T47D (cell line): Measurements from ENCODE around the gene SH3GLB1.
A peak's percentile ranks its signal among the peaks of the same experiment; 100 is the strongest.

Experiments used
- DNase-seq, 2 experiments: peaks; one replicate each; pipeline versions ENCODE4 v3.0.0 to v3.0.0-alpha.2; 2011 to 2012; ENCODE audit warnings: low read depth in 1 of 2, low spot score in 1 of 2
- JUND ChIP-seq: IDR thresholded peaks from 2 replicates; pipeline ENCODE4 v1.6.1; 2012; ENCODE audit warnings: low read depth
- in situ Hi-C: cut with HindIII; loops from 2 replicates; pipeline ENCODE4 v1.10.0; 2016; ENCODE audit warnings: low sequenced_read_pairs, low pct_unique_long_range_greater_than_20kb

Gene SH3GLB1

GRCh38 chr1:86748622-86749373, 44.4 kb downstream of the SH3GLB1 start:
- DNase-seq = no peak
- in situ Hi-C loops = no loop called here
- no peak for TF ChIP-seq JUND

DNA sequence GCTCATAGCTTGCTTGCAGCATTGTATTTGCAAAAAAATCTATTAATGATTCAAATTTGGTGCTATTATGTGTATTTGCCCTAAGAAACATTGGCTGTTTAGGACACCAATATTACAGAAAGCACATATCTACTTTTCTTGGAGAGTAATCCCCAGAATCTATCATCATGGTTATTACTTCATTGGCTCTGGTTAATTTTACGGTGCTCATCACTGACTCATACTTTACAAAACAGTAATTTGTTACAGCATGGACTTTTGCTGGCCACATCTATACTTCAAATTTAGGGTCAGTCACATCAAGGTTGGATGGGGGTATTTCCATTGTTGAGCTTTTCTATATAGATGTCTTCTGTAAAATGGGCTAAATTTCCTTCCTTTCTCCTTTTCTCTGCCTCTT, 45.7 kb downstream of the SH3GLB1 start:
- in situ Hi-C loops = no loop called here
- DNase-seq = no peak
- TF ChIP-seq JUND = no peak

DNA sequence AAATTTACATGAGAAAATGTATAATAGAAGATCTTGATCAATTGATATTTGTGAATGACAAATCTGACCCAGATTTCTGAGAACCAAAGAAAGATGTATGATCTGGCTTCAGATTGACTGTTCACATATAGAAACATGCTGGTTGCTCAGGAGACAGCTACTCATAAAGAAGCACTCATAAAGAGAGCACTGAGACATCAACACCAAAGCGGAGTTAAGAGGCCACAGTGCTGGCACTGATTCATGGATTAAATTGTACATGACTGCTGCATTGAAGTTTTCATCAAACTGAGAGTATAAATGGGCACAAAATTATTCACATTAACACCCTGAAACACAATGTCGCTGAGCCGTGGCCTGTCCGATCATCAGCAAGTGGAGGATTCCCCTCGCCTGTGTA, 46.2 kb downstream of the SH3GLB1 start:
- TF ChIP-seq JUND = no peak
- no peak for DNase-seq
- in situ Hi-C loops = no loop called here

GRCh38 chr1:86751923-86752322, 47.5 kb downstream of the SH3GLB1 start:
- DNase-seq = no peak
- TF ChIP-seq JUND = no peak
- in situ Hi-C loops = no loop called here

- in situ Hi-C loops = no loop called here
- DNase-seq = peak in 1 of 2 experiments; percentile 42
- TF ChIP-seq JUND = no peak
These were observed 49.3 kb downstream of the SH3GLB1 start for GRCh38 chr1:86753700-86754099.

GRCh38 chr1:86754265-86754974, 50.0 kb downstream of the SH3GLB1 start:
- no peak for DNase-seq
- TF ChIP-seq JUND = no peak
- in situ Hi-C loops = no loop called here

DNA sequence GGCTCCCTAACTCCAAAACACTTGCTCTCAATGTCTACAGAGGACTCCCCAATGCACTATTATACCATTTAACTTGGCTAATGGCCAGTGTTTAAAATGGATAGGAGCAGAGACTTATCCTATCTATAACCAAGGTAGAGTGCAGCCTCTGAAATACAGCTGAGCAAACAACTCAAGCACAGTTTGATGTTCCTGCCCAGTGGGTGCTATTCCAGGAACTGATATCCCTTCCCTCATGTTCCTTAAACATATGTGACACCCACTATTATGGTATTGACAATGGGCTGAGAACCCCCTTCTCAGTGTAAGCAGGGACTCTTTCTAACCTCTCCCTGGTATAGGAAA, 51.7 kb downstream of the SH3GLB1 start:
- in situ Hi-C loops = no loop called here
- DNase-seq = no peak
- no peak for TF ChIP-seq JUND

DNA sequence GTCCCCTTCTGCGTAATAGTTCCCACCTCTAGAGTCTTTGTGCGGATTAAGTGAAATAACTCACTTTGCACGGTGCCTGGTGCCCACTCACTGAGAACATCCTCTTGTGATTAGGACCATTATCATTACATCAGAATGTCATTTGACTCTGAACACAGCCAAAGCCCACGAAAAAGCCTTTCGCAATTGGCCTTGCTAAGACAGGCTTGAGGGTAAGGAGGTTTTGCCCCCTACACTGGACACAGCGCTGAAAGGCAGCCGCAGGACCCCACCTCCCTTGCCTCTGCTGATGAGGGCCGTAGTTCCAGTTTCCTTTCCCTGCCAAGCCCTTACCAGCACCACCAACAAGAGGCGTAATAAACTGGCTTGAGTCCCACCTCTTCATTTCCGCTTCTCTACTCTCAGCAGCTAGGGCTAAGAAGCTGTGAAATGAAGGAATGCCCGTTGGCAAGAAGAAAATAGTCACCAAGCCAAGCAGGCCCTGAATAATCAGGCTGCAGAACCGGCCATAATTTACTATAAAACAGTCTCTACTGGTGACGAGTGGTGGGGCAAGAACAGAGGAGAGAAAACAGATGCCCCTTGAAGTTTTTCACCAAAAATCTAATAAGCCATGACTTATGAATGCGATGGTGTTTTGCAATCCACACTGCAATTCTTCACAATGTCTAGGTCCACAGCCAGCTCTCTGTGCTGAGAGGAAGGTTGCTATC, 53.1 kb downstream of the SH3GLB1 start:
- DNase-seq = no peak
- in situ Hi-C loops = no loop called here
- no peak for TF ChIP-seq JUND

DNA sequence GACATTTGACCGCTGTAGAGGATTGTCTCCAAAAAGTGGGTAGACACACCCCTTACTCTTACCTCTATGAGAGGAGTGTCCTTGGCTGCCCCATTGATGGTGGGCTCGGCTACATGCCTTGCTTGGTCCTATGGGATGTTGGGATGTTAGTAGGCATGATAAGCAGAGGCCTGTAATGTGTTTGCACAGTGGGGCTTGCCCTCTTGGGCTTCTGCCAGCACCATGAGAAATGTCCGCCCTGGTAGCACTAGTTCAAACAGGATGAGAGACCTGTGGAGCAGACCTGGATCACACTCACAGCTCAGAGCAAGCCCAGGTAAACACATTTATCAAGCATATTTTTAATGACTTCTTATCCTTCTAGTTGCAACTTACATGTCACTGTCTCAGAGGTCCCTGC, 54.2 kb downstream of the SH3GLB1 start:
- in situ Hi-C loops = no loop called here
- DNase-seq = no peak

GRCh38 chr1:86760199-86760598, 55.8 kb downstream of the SH3GLB1 start:
- no peak for DNase-seq
- no peak for TF ChIP-seq JUND
- in situ Hi-C loops = no loop called here

More for the DNA sequence above, 54.2 kb downstream of the SH3GLB1 start:
- no peak for TF ChIP-seq JUND

DNA sequence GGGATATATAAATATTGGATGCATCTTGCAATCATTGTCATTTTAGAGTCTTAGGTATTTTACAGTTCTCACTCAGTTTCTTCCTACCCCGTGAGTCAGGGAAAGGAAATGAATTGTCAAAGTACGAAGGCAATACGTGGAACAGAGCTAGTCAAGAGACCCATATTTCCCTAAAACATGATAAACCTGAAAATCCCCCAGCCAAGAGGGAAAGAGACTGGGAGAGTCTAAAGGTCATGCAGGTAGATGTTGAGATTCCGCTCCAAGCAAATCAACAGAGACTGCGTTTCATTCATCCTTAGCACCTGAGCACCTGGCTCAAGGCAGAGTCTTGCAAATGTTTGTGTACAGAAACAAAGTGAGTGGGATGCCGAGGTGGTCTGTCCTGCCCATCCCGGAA, 58.0 kb downstream of the SH3GLB1 start:
- in situ Hi-C loops = no loop called here

DNA sequence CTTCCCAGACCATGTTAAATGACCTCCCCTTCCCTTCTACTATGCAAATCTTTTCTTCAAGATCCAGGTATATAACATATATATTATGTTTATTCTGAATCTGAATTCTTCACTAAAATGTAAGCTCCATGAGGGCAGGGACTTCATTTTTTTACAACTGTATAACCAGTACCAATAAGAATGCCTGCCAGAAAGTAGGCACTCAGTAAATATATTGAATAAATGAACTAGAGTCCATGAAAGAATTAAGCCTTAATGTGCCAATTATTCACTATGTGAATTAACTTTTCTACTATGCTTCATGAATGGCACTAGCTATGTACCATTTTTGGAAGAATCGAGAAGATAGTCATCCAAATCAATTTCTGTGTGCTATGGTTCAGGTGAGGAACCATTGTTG, 60.1 kb downstream of the SH3GLB1 start:
- no peak for TF ChIP-seq JUND
- in situ Hi-C loops = no loop called here
- no peak for DNase-seq

More for the DNA sequence above, 58.0 kb downstream of the SH3GLB1 start:
- no peak for DNase-seq
- no peak for TF ChIP-seq JUND

DNA sequence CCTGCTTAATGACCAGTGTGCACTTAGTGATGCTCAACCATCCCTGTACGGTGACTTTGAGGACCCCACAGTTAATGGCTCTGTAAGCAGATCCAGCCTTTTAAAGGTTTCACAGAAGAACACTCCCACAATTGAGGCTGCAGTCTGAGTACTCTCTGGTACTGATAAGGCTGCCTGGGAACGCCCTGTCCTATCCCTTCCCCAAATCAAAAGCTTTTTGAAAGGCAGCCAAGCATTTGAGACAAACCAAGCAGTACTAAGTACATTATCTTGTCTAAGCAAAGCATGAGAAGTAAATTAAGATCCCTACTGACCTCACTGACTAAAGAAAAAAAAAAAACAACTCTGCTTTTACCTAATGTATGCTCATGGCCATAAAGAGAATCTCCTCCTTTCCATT, 60.7 kb downstream of the SH3GLB1 start:
- TF ChIP-seq JUND = no peak
- in situ Hi-C loops = no loop called here
- no peak for DNase-seq

- in situ Hi-C loops = no loop called here
- no peak for DNase-seq
- no peak for TF ChIP-seq JUND
These were observed 61.3 kb downstream of the SH3GLB1 start for GRCh38 chr1:86765674-86766073.
